B cell (primary cell): ENCODE measurements around the gene SELENOS. TPM values are rescaled to one million over a fixed set of nuclear protein-coding genes. Genes with fewer than 3 reads are reported as not detected.

ENCODE experiments used
- ATAC-seq: fragments of 200-7000 bp; cut with Tn5 transposase; one replicate; pipeline ENCODE4 v1.10.0; 2021; ENCODE audit warnings: low read depth, mild to moderate bottlenecking, moderate number of reproducible peaks, moderate library complexity
- CTCF ChIA-PET: fragments of 350-600 bp; sonication (Branson Sonifier 250); formaldehyde crosslinking; loops from one replicate; lab custom pipeline; 2021; ENCODE audit warnings: antibody characterized with exemption, inconsistent platforms; lab: Charles Lee
- POLR2A ChIA-PET: fragments of 350-600 bp; sonication (Branson Sonifier 250); formaldehyde crosslinking; loops from one replicate; lab custom pipeline; 2021; ENCODE audit warnings: antibody characterized with exemption; lab: Charles Lee
- DNase-seq: peaks from one replicate; pipeline ENCODE4 v3.0.0; 2013
- H2AFZ ChIP-seq: 2 replicates; pipeline ENCODE4 v1.6.1; 2012; ENCODE audit warnings: mild to moderate bottlenecking, low read depth, low read length; ENCODE audit not compliant: insufficient read depth, poor library complexity, severe bottlenecking
- H3K27ac ChIP-seq, 2 donors: 1 replicate in 1 of 2; 2 replicates in 1 of 2; pipeline ENCODE4 v1.5.1; 2012 to 2013; ENCODE audit warnings: low read length in 2 of 2, mild to moderate bottlenecking in 2 of 2, moderate library complexity in 1 of 2
- H3K27me3 ChIP-seq, 4 experiments: fragments of 200-600 bp in 1 of 4; sonication (generic) in 1 of 4; replicated peaks in 1 of 4; 1 replicate in 2 of 4; 2 replicates in 2 of 4; pipeline versions ENCODE4 v1.6.1 to v1.7.0; 2013 to 2016; ENCODE audit warnings: low read length in 3 of 4, mild to moderate bottlenecking in 2 of 4, mixed read lengths in 1 of 4, moderate library complexity in 1 of 4; ENCODE audit not compliant: insufficient read depth in 4 of 4, control insufficient read depth in 3 of 4; ENCODE audit errors: control extremely low read depth in 1 of 4
- H3K36me3 ChIP-seq, 2 experiments: replicated peaks in 1 of 2; 1 replicate in 1 of 2; 2 replicates in 1 of 2; pipeline versions ENCODE4 v1.6.1 to v1.7.1; 2013; ENCODE audit warnings: low read length in 1 of 2; ENCODE audit not compliant: insufficient read depth in 2 of 2, control insufficient read depth in 1 of 2; ENCODE audit errors: control extremely low read depth in 1 of 2, extremely low read depth in 1 of 2
- H3K4me1 ChIP-seq, 2 donors: fragments of 200-600 bp in 1 of 2; sonication (generic) in 1 of 2; 1 replicate in 1 of 2; 2 replicates in 1 of 2; pipeline versions ENCODE4 v1.5.1 to v1.6.1; 2013 to 2017; ENCODE audit warnings: low read length in 2 of 2; ENCODE audit not compliant: control insufficient read depth in 2 of 2, insufficient read depth in 2 of 2
- H3K4me2 ChIP-seq: replicated peaks from 2 replicates; pipeline ENCODE3; 2012; ENCODE audit warnings: mild to moderate bottlenecking, low read depth, low read length; ENCODE audit not compliant: poor library complexity, severe bottlenecking
- H3K4me3 ChIP-seq, 5 experiments: fragments of 200-600 bp in 1 of 5; sonication (generic) in 1 of 5; 1 replicate in 3 of 5; 2 replicates in 2 of 5; pipeline versions ENCODE4 v1.5.1 to v1.7.0; 2011 to 2016; ENCODE audit warnings: low read length in 4 of 5, mild to moderate bottlenecking in 4 of 5, low read depth in 2 of 5, control low read depth in 1 of 5, moderate library complexity in 1 of 5; ENCODE audit not compliant: insufficient read depth in 1 of 5; ENCODE audit errors: control extremely low read depth in 1 of 5, extremely low read depth in 1 of 5
- H3K79me2 ChIP-seq: fragments of 200-600 bp; sonication (generic); one replicate; pipeline ENCODE4 v1.6.0; 2016; ENCODE audit warnings: low read length; ENCODE audit not compliant: control insufficient read depth, insufficient read depth
- H3K9ac ChIP-seq: fragments of 200-600 bp; sonication (generic); 2 replicates; pipeline ENCODE4 v1.6.1; 2017; ENCODE audit warnings: mild to moderate bottlenecking, low read length, moderate library complexity
- H3K9me3 ChIP-seq, 3 donors: one replicate each; pipeline versions ENCODE4 v1.6.1 to v1.7.1; 2013; ENCODE audit warnings: low read length in 2 of 3; ENCODE audit not compliant: control insufficient read depth in 2 of 3, insufficient read depth in 1 of 3; ENCODE audit errors: control extremely low read depth in 1 of 3
- H4K20me1 ChIP-seq: 2 replicates; pipeline ENCODE4 v1.6.0; 2012; ENCODE audit warnings: mild to moderate bottlenecking, low read length; ENCODE audit not compliant: insufficient read depth, control insufficient read depth, poor library complexity, severe bottlenecking
- H3K27ac Mint-ChIP-seq: one replicate; pipeline ENCODE4 v1.8.0; 2021; ENCODE audit warnings: mixed read lengths
- H3K27me3 Mint-ChIP-seq: one replicate; pipeline ENCODE4 v1.8.0; 2021; ENCODE audit warnings: mixed read lengths
- H3K4me1 Mint-ChIP-seq: one replicate; pipeline ENCODE4 v1.8.0; 2021; ENCODE audit warnings: mixed read lengths
- H3K4me3 Mint-ChIP-seq: one replicate; pipeline ENCODE4 v1.8.0; 2021; ENCODE audit warnings: mixed read lengths
- H3K9me3 Mint-ChIP-seq: one replicate; pipeline ENCODE4 v1.8.0; 2022; ENCODE audit warnings: mixed read lengths; ENCODE audit not compliant: insufficient read depth
- CTCF ChIP-seq: fragments of 200-600 bp; IDR thresholded peaks from one replicate; pipeline ENCODE4 v1.8.0; 2022; ENCODE audit warnings: antibody characterized with exemption, mild to moderate bottlenecking
- EZH2 ChIP-seq: IDR thresholded peaks from 2 replicates; pipeline ENCODE4 v1.6.1; 2012; ENCODE audit warnings: borderline replicate concordance, low read depth, mild to moderate bottlenecking, moderate library complexity, low read length; ENCODE audit not compliant: insufficient read depth, poor library complexity, severe bottlenecking
- WGBS: methylation state at CpG from one replicate; pipeline ENCODE4 v1.1.5; 2013; ENCODE audit warnings: missing lambda C conversion rate; ENCODE audit not compliant: insufficient coverage; 5-methylcytosine and 5-hydroxymethylcytosine counted together
- intact Hi-C: fragments of 100-400 bp; cut with micrococcal nuclease; formaldehyde crosslinking; loops from one replicate; pipeline ENCODE4 v1.10.0; 2022
- polyA plus RNA-seq: library from polyadenylated mRNA; depleted of rRNA; stranded (reverse); fragments of >200 nt; gene quantifications from 2 replicates; pipeline ENCODE4 v1.2.3, GENCODE V29; 2012
- total RNA-seq, 2 donors: library from RNA; stranded (reverse); fragments of 120-200 nt in 1 of 2; gene quantifications; 1 replicate in 1 of 2; 2 replicates in 1 of 2; pipeline versions ENCODE4 v1.2.3 to v1.2.4, GENCODE V29; 2013 to 2022

Gene SELENOS
- total and polyA plus RNA-seq, 2 donors (not counting 1 experiment from before 2014, with no cell fraction given) = 14.2 to 26.8 TPM

DNA sequence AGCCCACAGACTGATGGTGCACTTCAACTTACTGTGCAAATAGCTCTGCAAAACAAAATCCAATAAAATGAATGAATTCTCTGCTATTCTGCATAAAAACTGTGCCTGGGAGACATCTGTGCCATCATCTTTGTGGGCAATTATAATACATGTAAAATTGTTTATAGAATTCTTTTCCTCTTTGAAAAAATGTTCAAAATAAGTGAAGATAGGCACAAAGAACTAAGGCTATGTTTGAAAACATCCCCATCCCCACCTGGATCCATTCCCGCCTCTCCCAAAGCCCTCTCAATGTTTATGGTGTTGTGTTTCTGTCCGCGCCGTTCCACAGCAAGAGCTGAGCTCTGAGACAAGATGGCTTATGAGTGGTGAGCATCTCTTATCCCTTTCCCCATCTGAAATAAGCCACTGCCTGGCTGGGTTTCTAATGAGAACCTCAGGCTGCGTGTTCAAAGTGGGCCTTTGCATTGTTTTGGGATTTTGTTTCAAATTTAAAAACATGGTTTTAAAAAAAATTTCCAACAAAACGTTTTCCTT, 40.1 kb upstream of the SELENOS start:
- H4K20me1 ChIP-seq = no peaks in the 10 kb centered on the region
- TF ChIP-seq CTCF (no peak), EZH2 (no peak)
- H3K4me1 Mint-ChIP-seq = peaks cover 6% of the 10 kb centered on the region
- no peak overlapping the region for H3K4me3 Mint-ChIP-seq
- no peaks in the 10 kb centered on the region for H3K79me2 ChIP-seq
- peaks cover 48% of the 10 kb centered on the region for H3K27me3 Mint-ChIP-seq
- no peak overlapping the region for H3K27ac Mint-ChIP-seq
- POLR2A ChIA-PET = no interaction called here
- peaks cover 0 to 12% (median 0%) of the 10 kb centered on the region in 3 donors for H3K9me3 ChIP-seq
- H3K4me2 ChIP-seq = no peak overlapping the region
- H3K9ac ChIP-seq = no peak overlapping the region
- H3K4me1 ChIP-seq = peaks cover 7 to 9% of the 10 kb centered on the region in 2 donors
- WGBS = 67% methylated on average over 1 of the region's 6 CpGs
- H3K9me3 Mint-ChIP-seq = no peaks in the 10 kb centered on the region
- no peak for DNase-seq
- H3K27ac ChIP-seq = no peak overlapping the region
- H2AFZ ChIP-seq = no peak overlapping the region
- ATAC-seq = no peak
- H3K27me3 ChIP-seq = peaks cover 0 to 32% (median 11%) of the 10 kb centered on the region in 4 experiments
- no peaks in the 10 kb centered on the region for H3K36me3 ChIP-seq
- CTCF ChIA-PET = interaction anchor here (1.7 kb wide), 1 partner anchor 14 kb away, joined by 7 read pairs; no protein-coding TSS in a partner anchor
- intact Hi-C loops = no loop called here
- no peak overlapping the region for H3K4me3 ChIP-seq

DNA sequence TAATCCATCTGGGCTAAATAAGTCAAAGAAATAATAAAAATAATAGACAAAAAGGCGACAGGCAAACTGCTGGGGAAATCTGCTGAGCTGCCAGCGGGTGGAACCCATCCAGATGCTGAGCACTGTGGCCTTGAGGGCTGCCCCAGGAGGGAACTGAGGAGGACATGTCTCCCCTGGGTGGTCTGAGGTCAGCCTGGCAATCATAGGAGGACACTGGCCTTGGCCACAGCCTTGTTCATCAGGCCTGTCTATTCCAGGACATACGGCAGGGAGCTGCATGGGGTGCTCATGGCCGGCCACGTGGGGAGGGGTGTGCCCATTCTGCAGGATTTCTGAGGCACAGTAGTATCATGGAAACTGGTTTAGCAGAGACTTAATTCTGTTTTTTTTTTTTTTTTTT, 39.2 kb upstream of the SELENOS start:
- H3K27ac ChIP-seq = no peak overlapping the region
- peaks cover 0 to 12% (median 0%) of the 10 kb centered on the region in 3 donors for H3K9me3 ChIP-seq
- peaks cover 0 to 31% (median 11%) of the 10 kb centered on the region in 4 experiments for H3K27me3 ChIP-seq
- ChIA-PET POLR2A (no interaction called here), CTCF (interaction anchor here (1.7 kb wide), 1 partner anchor 13 kb away, joined by 7 read pairs; no protein-coding TSS in a partner anchor)
- H3K4me3 ChIP-seq = no peak overlapping the region
- Mint-ChIP-seq H3K27me3 (peaks cover 40% of the 10 kb centered on the region), H3K27ac (no peak overlapping the region), H3K9me3 (no peaks in the 10 kb centered on the region), H3K4me1 (peaks cover 6% of the 10 kb centered on the region), H3K4me3 (no peak overlapping the region)
- intact Hi-C loops = no loop called here
- H3K36me3 ChIP-seq = no peaks in the 10 kb centered on the region
- DNase-seq (no peak), ATAC-seq (no peak)
- 90% methylated on average over 5 of the region's 5 CpGs for WGBS
- H3K4me1 ChIP-seq = peaks cover 7 to 9% of the 10 kb centered on the region in 2 donors
- no peak overlapping the region for H3K9ac ChIP-seq
- no peaks in the 10 kb centered on the region for H4K20me1 ChIP-seq
- TF ChIP-seq EZH2 (no peak), CTCF (no peak)
- no peak overlapping the region for H2AFZ ChIP-seq
- no peaks in the 10 kb centered on the region for H3K79me2 ChIP-seq
- no peak overlapping the region for H3K4me2 ChIP-seq
